MM.1S (cell line): ENCODE results near the gene REC8.

Experiments used
- DNase-seq: peaks from one replicate; pipeline ENCODE4 v3.0.0-alpha.2; 2015
- H2AFZ ChIP-seq: fragments of 300-600 bp; sonication (generic); 2 replicates; pipeline ENCODE4 v1.6.0; 2016; ENCODE audit warnings: antibody characterized with exemption, low read length
- H3F3A ChIP-seq: fragments of 300-600 bp; sonication (generic); 2 replicates; pipeline ENCODE4 v1.6.1; 2016; ENCODE audit warnings: mild to moderate bottlenecking, antibody characterized with exemption, low read length, moderate library complexity, mixed read lengths; ENCODE audit not compliant: insufficient read depth
- H3K27ac ChIP-seq: fragments of 300-600 bp; sonication (generic); 2 replicates; pipeline ENCODE4 v1.5.1; 2016; ENCODE audit warnings: mild to moderate bottlenecking, low read length
- H3K27me3 ChIP-seq: fragments of 300-600 bp; sonication (generic); replicated peaks from 2 replicates; pipeline ENCODE4 v1.6.0; 2016; ENCODE audit warnings: low read length; ENCODE audit not compliant: insufficient read depth
- H3K36me3 ChIP-seq: fragments of 300-600 bp; sonication (generic); replicated peaks from 2 replicates; pipeline ENCODE4 v1.6.1; 2016; ENCODE audit warnings: mild to moderate bottlenecking, low read length, mixed read lengths; ENCODE audit not compliant: insufficient read depth
- H3K4me1 ChIP-seq: fragments of 300-600 bp; sonication (generic); 2 replicates; pipeline ENCODE4 v1.6.1; 2016; ENCODE audit warnings: low read length, mixed read lengths
- H3K4me2 ChIP-seq: fragments of 300-600 bp; sonication (generic); 2 replicates; pipeline ENCODE4 v1.6.0; 2016; ENCODE audit warnings: low read depth, low read length
- H3K4me3 ChIP-seq: fragments of 300-600 bp; sonication (generic); 2 replicates; pipeline ENCODE4 v1.5.1; 2016; ENCODE audit warnings: low read length, mixed read lengths
- H3K79me2 ChIP-seq: fragments of 300-600 bp; sonication (generic); 2 replicates; pipeline ENCODE4 v1.6.1; 2016; ENCODE audit warnings: mixed run types, low read length, mixed read lengths
- H3K9ac ChIP-seq: fragments of 300-600 bp; sonication (generic); 2 replicates; pipeline ENCODE4 v1.6.1; 2016; ENCODE audit warnings: low read length, mixed read lengths
- H3K9me2 ChIP-seq: fragments of 300-600 bp; sonication (generic); replicated peaks from 2 replicates; pipeline ENCODE4 v1.6.1; 2016; ENCODE audit warnings: mild to moderate bottlenecking, low read length, mixed read lengths; ENCODE audit not compliant: insufficient read depth
- H3K9me3 ChIP-seq: fragments of 300-600 bp; sonication (generic); replicated peaks from 2 replicates; pipeline ENCODE4 v1.6.1; 2016; ENCODE audit warnings: mild to moderate bottlenecking, low read length, mixed read lengths; ENCODE audit not compliant: insufficient read depth
- H4K20me1 ChIP-seq: fragments of 300-600 bp; sonication (generic); 2 replicates; pipeline ENCODE4 v1.6.1; 2016; ENCODE audit warnings: mild to moderate bottlenecking, low read length, moderate library complexity, mixed read lengths; ENCODE audit not compliant: insufficient read depth
- CTCF ChIP-seq: fragments of 300-600 bp; sonication (generic); IDR thresholded peaks from 2 replicates; pipeline ENCODE4 v1.5.1; 2016; ENCODE audit warnings: antibody characterized with exemption, low read length, mixed read lengths
- EZH2 ChIP-seq: fragments of 300-600 bp; sonication (generic); optimal IDR thresholded peaks from 2 replicates; pipeline ENCODE3; 2017; ENCODE audit warnings: low read depth, mild to moderate bottlenecking, antibody characterized with exemption, low read length, mixed read lengths
- EZH2phosphoT487 ChIP-seq: fragments of 300-600 bp; sonication (generic); IDR thresholded peaks from 2 replicates; pipeline ENCODE4 v1.6.1; 2018; ENCODE audit warnings: antibody characterized with exemption, low read length

The REC8 gene

GRCh38 chr14:24226473-24226872 lies 54.6 kb downstream of the REC8 start:
- Histone ChIP-seq H3K4me3 (no peak overlapping the region), H3K4me2 (no peak overlapping the region), H2AFZ (no peak overlapping the region), H3K27ac (no peak overlapping the region), H3K36me3 (no peaks in the 10 kb centered on the region), H3K4me1 (no peaks in the 10 kb centered on the region), H3K79me2 (peaks cover 28% of the 10 kb centered on the region), H3F3A (no peaks in the 10 kb centered on the region), H3K9me3 (no peaks in the 10 kb centered on the region), H3K9me2 (no peaks in the 10 kb centered on the region), H4K20me1 (no peaks in the 10 kb centered on the region), H3K27me3 (no peaks in the 10 kb centered on the region), H3K9ac (no peak overlapping the region)
- TF ChIP-seq EZH2phosphoT487 (no peak), EZH2 (no peak), CTCF (no peak)
- DNase-seq, result no peak

- Histone ChIP-seq H3K4me2 (no peak overlapping the region), H3K9me3 (no peaks in the 10 kb centered on the region), H3K9ac (no peak overlapping the region), H3F3A (no peaks in the 10 kb centered on the region), H3K9me2 (no peaks in the 10 kb centered on the region), H3K36me3 (no peaks in the 10 kb centered on the region), H3K79me2 (peaks cover 41% of the 10 kb centered on the region), H3K4me3 (no peak overlapping the region), H3K4me1 (peaks cover 5% of the 10 kb centered on the region), H3K27me3 (no peaks in the 10 kb centered on the region), H4K20me1 (no peaks in the 10 kb centered on the region), H2AFZ (no peak overlapping the region), H3K27ac (no peak overlapping the region)
- TF ChIP-seq EZH2phosphoT487 (no peak), CTCF (no peak), EZH2 (no peak)
- DNase-seq, result no peak
Observed at GRCh38 chr14:24228902-24229301, 57.0 kb downstream of the REC8 start.
